ENCODE data around the gene RNGTT.

- no peak for TF ChIP-seq SIN3A (IDR thresholded peaks at IDR 0.05; ENCODE audit: borderline replicate concordance, insufficient read depth, low read length)
- TF ChIP-seq TAF1 (IDR thresholded peaks at IDR 0.05; ENCODE audit: borderline replicate concordance, insufficient read depth, low read length) = no peak
These were observed 110.6 kb downstream of the RNGTT start for GRCh38 chr6:88852775-88853174.
